D341Med (cell line): ENCODE measurements around the gene NISCH.

Experiments used
- DNase-seq: peaks from one replicate; pipeline ENCODE4 v3.0.0; 2012; ENCODE audit warnings: low spot score

The NISCH gene

DNA sequence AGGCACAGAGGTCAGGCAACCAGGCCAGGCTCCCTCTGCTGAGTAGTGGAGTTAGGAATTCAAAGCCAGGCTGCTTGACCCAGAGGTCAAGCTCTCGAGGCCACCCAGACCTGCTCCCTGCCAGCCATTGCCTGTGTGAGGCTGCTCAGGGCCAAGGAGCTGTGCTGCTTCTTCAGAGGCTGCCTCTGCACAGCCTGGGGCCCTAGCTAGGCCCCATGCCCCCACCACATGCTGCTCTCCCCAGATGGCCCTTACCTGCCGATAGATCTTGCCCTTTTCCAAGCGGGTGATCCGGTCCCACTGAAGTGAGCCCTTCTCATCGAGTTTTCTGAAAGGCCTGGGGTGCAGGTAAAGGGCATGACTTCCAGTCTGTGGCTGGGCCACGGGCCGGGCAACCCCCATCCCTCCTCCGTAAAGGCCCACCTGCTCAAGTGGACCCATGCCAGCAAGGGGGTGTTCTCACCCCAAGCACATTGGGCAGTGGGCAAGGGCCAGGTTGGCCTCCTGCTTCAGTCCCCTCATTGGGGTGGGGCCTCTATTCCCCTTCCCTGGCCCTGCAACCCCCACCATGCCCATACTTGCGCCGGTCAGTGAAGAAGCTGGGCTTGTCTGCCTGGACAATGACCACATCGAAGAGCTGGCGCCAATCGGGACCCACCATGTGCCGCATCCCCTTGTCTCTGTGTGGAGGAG is 71.8 kb downstream of the NISCH start:
- DNase-seq, result peak; percentile 20

DNA sequence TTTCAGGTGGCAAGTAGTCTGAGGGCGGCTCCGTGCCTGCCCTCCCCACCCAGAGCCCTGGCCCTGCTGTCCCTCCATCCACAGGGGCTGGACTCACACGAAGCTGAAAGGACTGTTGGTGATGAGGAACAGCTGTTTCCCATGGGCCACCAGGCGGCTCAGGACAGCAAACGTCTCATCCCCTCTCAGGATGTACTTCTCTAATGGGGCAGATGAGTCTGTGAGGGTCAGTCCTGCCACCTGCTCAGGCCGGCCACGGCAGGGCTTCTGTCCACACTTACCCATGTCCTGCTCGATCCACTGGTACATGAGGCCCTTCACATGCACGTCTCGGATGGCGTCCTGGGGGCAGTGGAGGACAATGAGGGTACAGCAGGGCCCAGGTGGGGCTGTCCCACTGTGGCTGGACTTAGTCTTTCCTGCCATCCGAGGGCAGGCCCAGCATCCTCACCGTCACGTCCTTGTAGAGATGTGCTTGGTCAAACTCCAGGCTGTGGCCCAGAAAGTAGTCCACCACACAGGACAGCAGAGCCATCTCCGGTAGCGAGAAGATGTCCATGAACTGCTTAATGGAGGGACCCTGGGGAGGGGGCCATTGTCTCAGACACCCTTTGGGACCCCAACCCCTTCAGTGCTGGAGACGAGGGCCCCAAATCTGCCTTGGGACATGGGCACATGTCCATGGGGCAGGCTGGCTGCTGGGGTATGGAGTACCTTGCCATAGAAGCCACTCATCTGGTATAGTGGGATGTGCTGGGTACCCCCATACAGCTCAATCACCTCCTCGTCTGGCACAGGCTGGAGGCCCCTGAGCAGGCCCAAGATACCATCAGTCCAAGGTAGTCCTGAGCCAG is 72.6 kb downstream of the NISCH start:
- no peak for DNase-seq

DNA sequence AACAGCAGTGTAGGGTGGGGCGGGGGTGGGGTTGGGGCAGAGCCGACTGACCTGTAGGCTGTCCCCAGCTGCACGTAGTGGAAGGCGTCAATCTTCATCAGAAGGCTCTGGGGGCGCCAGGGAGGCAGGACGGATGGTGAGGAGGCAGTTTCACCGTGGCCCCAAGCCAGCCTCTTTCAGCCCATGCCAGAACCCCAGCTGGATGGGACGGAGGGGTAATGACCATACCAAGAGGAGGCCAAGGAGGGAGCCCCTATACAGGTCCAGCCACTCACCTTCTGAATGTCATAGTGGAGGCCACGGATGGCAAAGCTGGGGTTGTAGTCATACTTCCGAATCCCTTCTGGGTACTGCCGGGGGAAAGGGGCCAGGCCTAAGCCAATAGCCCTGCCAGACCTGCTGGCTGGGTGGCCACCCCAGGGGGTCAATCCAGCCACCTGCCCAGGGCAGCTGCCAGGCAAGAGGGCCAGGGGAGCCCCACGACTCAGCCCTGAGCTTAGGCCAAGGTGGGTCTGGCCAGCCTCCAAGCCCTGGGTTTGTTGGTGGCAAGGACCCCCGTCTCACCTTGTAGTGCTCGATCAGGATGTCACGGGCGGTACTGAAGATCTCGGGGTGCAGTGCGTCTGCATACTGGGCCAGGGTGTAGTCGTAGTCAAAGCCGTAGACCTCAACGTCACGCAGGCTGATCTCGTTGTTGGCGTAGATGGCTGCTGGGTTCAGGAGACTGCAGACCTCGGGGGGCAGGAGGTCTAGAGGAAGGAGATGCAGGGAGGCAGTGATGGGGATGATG is 73.4 kb downstream of the NISCH start:
- no peak for DNase-seq

DNA sequence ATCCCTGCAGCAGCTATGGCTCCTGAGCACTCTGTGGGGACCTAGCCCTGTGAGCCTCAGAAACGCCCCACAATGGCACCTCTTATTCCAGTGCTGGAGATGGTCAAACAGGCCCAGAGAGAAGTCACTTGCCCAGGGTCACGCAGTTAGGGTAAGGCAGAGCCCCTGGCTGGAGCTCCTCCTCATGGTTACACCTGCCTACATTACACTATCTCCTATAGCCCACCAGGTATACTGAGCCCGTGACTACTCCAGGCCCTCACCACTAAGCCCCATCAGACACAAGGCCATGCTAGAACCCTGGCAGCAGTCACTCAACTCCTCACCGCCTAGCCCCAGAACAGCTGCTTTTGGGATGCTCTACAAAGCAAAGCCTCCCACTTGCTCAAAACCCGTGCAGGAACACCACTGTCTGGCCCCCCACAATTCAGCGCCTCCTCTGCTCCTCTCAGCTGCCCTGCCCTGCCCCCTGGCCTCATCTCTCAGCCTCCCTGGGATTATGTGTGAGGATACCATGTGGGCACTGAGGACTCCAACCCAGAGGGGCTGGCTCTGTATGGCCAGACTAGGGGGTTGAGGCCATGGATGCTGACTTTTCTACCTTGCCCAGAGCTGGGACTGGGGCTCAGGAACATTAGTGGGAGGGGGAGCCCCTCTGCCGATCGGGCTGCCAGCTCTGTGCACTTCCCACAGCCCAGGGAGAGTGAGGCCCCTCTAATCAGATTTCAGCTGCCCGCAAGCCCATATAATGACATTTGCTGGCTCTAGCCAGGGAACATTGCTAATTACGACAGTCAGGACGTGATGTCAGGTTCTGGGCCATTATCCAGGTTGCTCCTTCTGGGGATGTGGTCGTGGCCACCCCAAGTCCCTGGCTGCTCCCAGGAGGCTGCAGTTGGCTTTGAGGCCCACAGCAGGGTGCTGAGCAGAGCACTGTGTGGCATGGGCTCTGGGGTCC is 74.3 kb downstream of the NISCH start:
- DNase-seq, result no peak

DNA sequence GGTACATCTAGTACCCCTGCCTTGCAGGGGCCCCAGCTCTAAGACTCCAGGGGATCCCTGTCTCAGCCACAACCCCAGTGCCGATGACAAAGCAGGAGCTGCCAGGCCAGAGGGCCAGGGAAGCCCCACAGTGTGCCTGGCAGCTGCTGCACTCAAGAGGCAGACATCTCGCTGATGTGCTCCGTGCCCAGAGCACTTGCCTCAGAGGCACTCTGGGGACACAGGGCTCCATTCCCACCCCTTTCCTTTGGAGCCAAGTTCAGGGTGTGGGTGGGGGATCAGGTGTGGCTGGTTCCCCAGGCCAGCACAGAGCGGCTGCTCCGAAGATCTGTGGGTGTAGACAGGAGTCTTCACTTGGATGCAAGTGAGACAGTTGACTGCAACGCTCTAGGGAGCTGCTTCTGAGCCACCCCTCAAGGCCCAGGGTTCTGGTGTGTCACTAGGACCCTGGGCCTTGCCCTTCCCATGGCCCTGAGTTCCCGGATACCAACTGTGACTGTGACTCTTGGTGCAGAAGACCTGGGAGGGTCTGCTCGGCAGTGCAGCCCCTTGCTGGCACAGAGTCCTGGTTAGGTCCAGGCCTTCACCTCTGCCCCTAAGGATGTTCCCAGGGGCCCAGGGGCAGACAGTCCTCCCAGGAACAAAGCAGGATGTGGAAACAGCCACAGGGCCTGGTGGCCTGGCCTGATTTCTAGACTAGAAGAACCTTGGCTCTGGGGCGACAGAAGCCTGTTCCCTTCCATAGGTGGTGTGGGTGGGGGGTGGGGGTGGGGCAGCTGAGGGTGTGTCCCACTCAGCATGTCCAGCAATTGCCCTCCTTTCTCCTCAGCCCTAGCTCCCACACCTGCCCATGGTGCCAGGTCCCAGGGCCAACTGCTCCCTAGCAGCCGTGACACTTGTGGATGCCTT is 75.8 kb downstream of the NISCH start:
- DNase-seq, result no peak

DNA sequence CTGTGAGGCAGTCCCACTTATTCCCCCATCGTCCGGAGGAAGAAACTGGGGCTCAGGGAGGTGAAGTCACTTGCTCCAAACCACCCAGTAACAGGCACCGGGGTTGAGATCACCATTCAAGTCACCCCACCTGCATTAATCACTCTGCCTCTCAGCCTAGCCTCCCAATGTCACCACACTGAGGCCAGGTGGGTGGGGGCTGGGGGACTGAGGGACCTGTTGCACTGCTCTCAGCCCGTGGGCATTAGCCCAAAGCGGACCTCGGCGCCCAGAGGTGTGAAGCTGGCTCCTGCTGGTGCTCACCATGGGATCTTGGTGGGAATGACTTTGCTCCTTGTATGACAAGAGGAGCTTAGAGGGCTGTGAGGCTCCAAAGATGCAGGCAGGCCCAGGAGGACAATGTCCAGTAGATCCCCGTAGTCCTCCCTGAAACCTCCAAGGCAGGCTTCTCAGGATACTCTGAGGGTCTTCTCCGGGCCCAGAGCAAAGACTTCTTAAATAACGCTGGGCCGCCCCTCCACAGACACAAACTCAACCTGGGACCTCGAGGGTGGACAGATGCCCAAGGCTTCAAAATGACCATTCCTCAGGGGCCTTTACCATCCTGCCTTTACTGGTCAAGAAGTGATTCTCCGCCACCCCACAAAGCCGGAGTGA is 76.6 kb downstream of the NISCH start:
- no peak for DNase-seq

DNA sequence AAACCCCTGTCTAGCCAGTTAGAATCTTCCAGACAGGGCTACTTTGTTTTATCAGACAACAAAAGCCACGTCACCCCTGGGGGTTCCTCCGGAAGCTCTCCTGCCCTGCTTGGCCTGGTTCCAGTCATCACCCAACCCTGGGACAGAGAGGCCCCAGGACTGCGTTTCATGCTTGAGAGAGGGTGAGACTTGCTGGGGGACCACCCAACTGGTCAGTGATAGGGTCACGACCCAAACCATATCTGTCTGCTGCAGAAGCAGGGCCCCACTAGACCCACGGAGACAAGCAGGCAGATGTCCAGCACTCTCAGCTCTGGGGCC is 77.1 kb downstream of the NISCH start:
- peak; percentile 36 for DNase-seq

DNA sequence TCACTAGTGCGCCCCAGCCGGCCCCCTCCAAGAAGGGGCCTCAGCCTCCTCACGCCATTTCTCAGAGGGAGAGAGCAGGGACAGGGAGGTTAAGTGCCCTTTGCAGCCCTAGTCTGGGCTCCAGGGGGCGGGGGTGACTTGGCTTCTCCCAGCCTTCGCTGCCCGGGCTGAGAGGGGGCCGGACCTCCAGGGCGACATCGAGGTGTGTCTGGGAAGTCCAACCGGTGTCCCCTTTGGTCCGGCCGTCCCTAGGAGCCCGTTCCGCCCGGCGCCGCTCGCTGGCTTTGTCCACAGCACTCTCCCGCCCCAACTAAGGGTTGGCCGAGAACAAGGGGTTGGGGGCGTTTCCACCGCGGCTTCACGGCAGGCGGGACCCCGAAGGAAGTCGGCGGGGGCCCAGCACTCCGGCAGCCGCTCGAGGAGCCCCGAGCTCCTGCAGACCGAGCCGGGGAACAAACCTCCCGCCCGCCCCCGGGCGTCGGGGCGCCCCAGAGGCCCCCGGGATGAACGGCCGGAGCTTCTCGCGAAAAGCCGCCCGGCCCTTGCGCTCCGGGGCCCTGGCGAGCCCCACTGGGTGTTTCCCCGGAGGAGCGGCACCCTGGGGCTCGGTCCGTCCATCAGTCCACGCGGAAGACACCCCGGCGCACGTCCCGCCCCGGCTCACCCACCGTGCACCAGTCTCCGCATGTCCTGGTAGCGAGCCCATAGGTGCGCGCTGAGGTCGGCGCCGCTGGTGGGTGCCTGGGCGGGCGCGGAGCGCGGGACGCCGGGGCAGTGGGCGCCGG is 77.6 kb downstream of the NISCH start:
- DNase-seq, result no peak

DNA sequence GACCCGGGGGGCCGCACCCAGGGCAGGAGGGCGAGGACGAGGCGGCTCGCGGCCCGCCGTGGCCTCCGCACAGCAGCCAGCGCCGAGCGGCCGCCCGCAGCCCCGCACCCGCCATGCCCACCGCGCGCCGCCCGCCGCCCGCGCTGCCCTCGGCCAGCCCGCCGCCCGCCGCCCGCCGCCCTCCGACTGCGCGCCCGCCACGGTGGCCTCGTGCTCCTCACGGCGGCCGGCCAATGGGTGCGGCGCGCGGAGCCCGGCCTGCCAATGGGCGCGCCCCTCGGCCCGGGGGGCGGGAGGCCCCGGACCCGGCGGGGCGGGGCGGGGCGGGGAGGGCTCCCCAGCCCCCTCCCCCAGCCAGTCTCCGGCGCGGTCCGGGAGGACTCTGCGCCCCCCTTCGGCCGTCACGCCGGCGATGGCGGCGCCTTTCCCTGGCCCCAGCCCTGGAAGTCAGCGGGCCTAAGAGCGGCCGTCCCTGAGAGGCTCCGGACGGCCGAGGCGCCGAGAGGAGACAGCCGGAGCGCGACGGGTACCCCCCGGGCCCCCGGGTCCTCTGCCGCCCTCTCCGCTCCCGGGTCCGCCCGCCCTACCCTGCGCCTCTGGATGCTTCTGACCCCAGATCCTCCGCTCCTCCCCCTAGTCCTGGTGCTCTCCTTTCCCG is 78.3 kb downstream of the NISCH start, which contains the start of gene NT5DC2:
Gene NT5DC2 (minus strand): TSS at position 235 of the 658 bp plus-strand sequence. CDS start 120 bp downstream, at position 115.
- DNase-seq, result peak; percentile 99

DNA sequence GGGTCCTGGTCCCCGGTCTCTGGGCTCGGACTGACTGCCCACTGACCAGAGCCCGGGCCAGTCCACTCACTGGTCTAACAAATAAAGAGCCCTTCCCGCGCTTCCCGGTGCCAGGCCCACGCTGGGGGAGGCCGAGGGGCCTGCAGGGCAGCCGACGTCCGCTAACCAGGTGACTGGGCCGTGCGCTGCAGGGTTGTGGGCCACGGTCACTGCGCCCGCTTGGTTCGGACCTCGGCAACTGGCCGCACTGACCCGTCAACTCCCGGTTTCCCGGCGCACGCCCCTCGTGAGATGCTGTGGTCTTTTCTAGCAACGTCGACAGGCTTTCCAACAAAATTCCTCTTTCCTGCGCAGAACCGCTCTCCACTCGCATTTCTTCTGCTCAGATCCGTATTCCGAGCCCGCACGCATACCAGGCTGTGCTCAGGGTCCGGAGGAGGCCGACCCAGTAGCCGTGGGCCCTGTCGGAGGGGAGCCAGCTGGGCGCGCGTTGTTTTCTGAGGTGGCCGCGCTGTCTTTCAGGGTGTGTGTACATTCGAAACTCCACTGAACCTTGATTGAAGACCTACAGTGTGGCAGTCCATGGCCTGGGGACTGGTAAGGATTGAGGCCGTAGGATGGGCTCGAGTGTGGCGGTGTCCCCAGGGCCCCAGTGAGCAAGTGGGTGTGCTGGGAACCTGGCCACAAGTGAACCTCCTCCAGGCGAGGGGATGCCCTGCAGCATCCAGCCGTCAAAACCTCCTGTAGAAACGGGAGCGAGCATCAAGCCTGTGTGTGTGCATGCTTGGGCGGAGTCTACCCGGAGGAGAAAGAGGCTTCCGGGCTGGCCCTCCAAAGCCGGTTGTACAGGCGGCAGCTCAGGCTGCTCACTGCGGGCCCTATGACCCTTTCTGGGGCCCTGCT is 79.1 kb downstream of the NISCH start:
- DNase-seq, result peak; percentile 51

DNA sequence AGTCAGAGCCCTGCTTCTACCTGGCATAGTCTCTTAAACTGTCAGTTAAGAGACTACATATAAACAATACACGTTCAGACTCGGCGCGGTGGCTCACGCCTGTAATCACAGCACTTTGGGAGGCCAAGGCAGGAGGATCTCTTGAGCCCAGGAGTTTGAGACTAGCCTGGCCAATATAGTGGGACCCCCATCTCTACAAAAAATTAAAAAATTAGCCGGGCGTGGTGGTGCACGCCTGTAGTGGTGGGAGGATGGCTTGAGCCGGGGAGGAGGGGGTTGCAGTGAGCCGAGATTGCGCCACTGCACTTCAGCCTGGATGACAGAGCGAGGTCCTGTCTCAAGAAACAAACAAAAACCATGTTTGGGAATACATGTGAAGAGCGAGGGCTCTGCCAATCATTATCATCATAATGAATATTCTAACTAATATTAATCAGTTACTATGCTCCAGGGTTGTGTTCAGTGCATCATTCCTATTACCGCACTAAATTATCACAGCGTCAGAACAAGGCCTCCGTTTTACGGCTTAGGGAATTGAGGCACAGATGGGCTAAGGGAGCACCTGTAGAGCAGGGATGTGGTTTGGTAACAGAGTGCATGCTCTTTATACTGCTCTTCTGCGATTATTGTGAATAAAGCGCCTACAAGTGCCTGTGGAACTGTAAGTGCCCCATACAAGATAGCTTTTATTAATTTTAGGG is 80.2 kb downstream of the NISCH start:
- DNase-seq, result no peak

DNA sequence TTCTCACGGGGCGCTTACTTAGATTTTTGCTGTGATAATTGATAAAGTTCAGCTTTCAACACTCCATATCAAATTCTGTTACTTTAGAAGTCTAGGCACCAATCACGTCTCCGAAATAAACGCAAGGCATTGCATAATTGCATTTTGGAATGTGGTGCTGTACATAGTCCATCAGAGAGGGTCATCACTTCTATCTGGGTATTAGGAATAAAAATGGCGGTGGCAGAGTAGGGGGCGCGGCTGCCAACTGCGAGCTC is 80.6 kb downstream of the NISCH start:
- DNase-seq, result no peak

DNA sequence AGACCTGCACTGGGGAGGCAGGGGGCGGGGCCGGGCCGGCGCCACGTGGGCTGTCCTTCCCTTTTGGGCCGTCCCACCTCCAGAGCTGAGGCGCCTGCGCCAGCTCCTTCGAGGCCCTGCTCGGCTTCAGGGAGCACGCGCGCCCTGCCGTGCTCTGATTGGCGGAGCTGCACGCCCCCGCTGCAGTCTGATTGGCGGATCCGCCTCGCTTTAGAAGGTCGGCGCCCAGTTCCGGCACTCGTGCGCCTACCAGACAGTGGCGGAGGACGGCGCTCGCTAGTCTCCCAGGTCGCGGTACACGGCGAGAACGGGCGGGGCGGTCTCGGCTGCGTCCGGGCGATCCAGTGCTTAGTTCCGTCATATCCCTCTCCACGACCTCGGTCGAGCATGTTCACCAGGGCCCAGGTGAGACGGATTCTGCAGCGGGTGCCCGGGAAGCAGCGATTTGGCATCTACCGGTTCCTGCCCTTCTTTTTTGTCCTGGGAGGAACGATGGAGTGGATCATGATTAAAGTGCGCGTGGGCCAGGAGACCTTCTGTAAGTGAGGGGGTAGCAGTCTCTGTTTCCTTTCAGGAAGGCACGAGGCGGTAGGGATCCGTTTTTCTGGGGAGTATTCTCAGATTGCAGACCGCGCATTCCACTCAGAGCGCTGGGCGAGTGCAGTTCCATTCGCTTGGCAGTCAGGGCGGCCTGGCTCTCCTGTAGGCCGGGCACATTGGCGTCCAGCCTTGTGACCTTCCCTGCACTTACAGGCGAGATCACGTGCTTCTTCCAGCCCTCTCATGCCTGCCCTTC is 81.2 kb downstream of the NISCH start, which contains the start of gene UQCC5:
Gene UQCC5 (plus strand): TSS at position 237 of the 796 bp plus-strand sequence. CDS start 151 bp downstream, at position 388.
- peak; percentile 97 for DNase-seq

DNA sequence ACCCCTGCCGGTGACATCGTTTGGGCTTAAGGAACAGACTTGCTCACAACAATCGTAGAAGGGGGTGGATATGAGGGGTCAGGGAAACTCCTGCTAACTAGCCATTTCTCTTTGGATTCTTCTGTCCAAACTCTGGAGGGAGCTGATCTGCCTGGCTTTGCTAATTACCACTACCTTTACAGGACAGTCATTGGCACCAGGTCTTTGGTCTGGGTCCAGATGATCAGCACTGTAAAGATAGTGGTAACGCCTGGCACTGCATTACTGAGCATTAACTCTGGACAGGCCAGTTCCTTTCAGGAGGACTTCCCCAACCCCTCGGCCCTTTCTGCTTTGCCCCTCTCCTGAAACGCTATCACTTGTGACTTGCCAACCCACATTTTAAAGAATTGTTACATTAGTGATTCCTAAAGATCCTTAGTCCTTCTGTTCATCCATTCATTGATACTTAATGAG is 81.8 kb downstream of the NISCH start:
- DNase-seq, result no peak

DNA sequence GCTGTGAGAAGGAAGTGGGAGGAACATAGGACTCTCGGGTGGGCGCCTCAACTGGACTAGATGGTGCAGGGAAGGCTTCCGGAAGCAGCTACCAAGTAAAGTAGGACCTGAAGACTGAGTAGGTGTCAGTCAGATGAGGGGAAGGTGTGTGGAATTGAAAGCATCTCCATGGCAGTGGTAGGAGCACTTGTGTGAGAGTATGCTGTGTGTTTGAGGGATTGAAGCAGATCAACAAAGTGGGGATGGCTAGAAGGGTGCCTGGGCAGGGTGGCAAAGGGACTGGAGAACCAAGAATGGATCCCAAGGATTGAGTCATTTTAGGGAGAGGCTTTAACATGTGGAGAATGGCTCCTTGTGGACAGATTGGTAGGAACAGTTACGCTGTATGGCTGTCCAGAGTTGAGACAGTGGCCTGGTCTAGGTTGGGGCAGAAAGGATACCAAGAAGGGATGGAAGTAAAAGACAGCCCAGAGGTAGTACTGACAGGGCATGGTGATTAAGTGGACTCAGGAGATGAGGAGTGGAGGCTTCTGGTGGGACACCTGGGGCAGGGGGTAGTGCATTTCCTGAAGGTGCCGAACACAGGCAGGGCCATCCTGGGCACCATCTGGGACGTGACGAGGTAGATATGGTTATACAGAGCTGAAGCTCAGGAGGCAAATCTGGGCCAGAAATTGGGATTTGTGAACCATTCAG is 82.5 kb downstream of the NISCH start:
- no peak for DNase-seq
